ENCODE data around the gene NEB.

The NEB gene

DNA sequence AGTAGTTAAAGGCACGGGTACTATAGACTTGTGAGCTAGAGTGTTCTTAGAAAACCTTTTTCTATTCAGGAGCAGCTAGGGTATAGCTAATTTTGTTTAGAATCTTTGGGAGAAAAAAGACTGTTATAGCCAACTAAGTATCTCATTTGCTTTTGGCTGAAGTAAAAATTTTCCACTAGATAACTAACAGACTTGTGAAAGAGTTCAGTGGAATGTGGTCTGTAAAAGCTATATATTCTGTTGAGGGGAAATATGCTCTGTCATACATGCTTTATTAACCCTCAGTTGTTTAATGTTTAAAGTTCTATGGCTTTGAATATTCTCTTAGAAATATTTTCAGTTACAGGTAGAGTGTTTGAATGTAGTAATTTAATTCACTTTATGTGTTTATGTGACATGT lies 274.9 kb downstream of the NEB start:
- WGBS (ENCODE audit: extremely low coverage, insufficient coverage, low lambda C conversion rate) = no CpG with 5 or more reads among the region's 1 CpG
- no peak overlapping the region for H4K8ac ChIP-seq (ENCODE audit: low read depth, low read length)
- no peak overlapping the region for H2BK5ac ChIP-seq (ENCODE audit: low read length)
- H2BK120ac ChIP-seq (ENCODE audit: low read depth, low read length) = no peak overlapping the region
- no peak overlapping the region for H3K9ac ChIP-seq (ENCODE audit: low read length)
- no peaks in the 10 kb centered on the region for H3K27me3 ChIP-seq (ENCODE audit: insufficient read depth, low read length, poor library complexity)
- no peak for DNase-seq
- no peak overlapping the region for H3K56ac ChIP-seq (ENCODE audit: low read length)
- H3K4me1 ChIP-seq (ENCODE audit: control insufficient read depth, low read depth, low read length) = no peaks in the 10 kb centered on the region
- H2AK5ac ChIP-seq (ENCODE audit: low read length) = no peak overlapping the region
- no peak overlapping the region for H3K4me3 ChIP-seq (ENCODE audit: low read length)
- no peak overlapping the region for H2BK15ac ChIP-seq (replicated peaks; ENCODE audit: low read depth)
- peaks cover 5% of the 10 kb centered on the region for H3K36me3 ChIP-seq (ENCODE audit: control insufficient read depth, insufficient read depth, low read length)
- H3K23ac ChIP-seq (ENCODE audit: low read length) = no peak overlapping the region
- H4K5ac ChIP-seq (ENCODE audit: low read length) = no peak overlapping the region
- H3K4me2 ChIP-seq (ENCODE audit: low read length) = no peak overlapping the region
- no peak overlapping the region for H3K27ac ChIP-seq (ENCODE audit: low read depth, low read length)
- no peaks in the 10 kb centered on the region for H3K79me2 ChIP-seq (ENCODE audit: control insufficient read depth, insufficient read depth, low read length)
- H3K4ac ChIP-seq (ENCODE audit: low read depth, low read length) = no peak overlapping the region
- H3K18ac ChIP-seq (ENCODE audit: low read length) = no peak overlapping the region
- H3K79me1 ChIP-seq (ENCODE audit: low read length) = no peaks in the 10 kb centered on the region

- Histone ChIP-seq H3K79me2 (ENCODE audit: control insufficient read depth, insufficient read depth, low read length) (no peaks in the 10 kb centered on the region), H3K4ac (ENCODE audit: low read depth, low read length) (no peak overlapping the region), H3K36me3 (ENCODE audit: control insufficient read depth, insufficient read depth, low read length) (peaks cover 1% of the 10 kb centered on the region), H3K27me3 (ENCODE audit: insufficient read depth, low read length, poor library complexity) (no peaks in the 10 kb centered on the region), H3K18ac (ENCODE audit: low read length) (no peak overlapping the region), H2BK15ac (replicated peaks; ENCODE audit: low read depth) (no peak overlapping the region), H3K23ac (ENCODE audit: low read length) (no peak overlapping the region), H2BK5ac (ENCODE audit: low read length) (no peak overlapping the region), H3K4me3 (ENCODE audit: low read length) (no peak overlapping the region), H2AK5ac (ENCODE audit: low read length) (no peak overlapping the region), H3K4me2 (ENCODE audit: low read length) (no peak overlapping the region), H3K4me1 (ENCODE audit: control insufficient read depth, low read depth, low read length) (no peaks in the 10 kb centered on the region), H3K9ac (ENCODE audit: low read length) (no peak overlapping the region), H3K27ac (ENCODE audit: low read depth, low read length) (no peak overlapping the region), H4K5ac (ENCODE audit: low read length) (no peak overlapping the region), H3K56ac (ENCODE audit: low read length) (no peak overlapping the region), H3K79me1 (ENCODE audit: low read length) (no peaks in the 10 kb centered on the region), H2BK120ac (ENCODE audit: low read depth, low read length) (no peak overlapping the region), H4K8ac (ENCODE audit: low read depth, low read length) (no peak overlapping the region)
- DNase-seq = no peak
- no CpG with 5 or more reads among the region's 13 CpGs for WGBS (ENCODE audit: extremely low coverage, insufficient coverage, low lambda C conversion rate)
Measured at GRCh38 chr2:151439127-151439526, 295.1 kb downstream of the NEB start.

DNA sequence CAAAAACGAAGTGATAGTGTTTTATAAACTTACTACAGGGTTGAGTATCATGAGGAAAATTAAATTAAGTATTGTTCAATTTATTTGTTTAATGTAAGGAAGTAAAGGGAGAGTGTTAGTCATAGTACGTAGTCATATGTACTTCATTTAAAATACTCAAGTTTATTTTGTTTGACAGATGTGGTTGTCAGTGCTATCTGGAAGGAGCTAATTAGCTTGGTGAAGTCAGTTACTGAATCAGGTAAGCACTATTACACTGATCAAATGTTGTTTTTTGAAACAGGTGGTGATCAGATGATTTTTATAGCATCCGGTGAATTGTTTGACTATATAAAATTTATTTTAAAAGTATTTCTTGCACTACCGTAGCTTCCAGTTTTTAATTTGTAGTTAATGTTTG lies 295.8 kb downstream of the NEB start:
- H2BK120ac ChIP-seq (ENCODE audit: low read depth, low read length) = no peak overlapping the region
- H3K4me2 ChIP-seq (ENCODE audit: low read length) = no peak overlapping the region
- no peak overlapping the region for H3K4ac ChIP-seq (ENCODE audit: low read depth, low read length)
- H4K8ac ChIP-seq (ENCODE audit: low read depth, low read length) = no peak overlapping the region
- H3K27me3 ChIP-seq (ENCODE audit: insufficient read depth, low read length, poor library complexity) = no peaks in the 10 kb centered on the region
- no peak for DNase-seq
- no peak overlapping the region for H3K23ac ChIP-seq (ENCODE audit: low read length)
- no peaks in the 10 kb centered on the region for H3K79me2 ChIP-seq (ENCODE audit: control insufficient read depth, insufficient read depth, low read length)
- H3K9ac ChIP-seq (ENCODE audit: low read length) = no peak overlapping the region
- no peaks in the 10 kb centered on the region for H3K79me1 ChIP-seq (ENCODE audit: low read length)
- H2AK5ac ChIP-seq (ENCODE audit: low read length) = no peak overlapping the region
- no peak overlapping the region for H2BK5ac ChIP-seq (ENCODE audit: low read length)
- peaks cover 1% of the 10 kb centered on the region for H3K36me3 ChIP-seq (ENCODE audit: control insufficient read depth, insufficient read depth, low read length)
- H3K4me3 ChIP-seq (ENCODE audit: low read length) = no peak overlapping the region
- no peak overlapping the region for H4K5ac ChIP-seq (ENCODE audit: low read length)
- 100% methylated on average over 1 of the region's 4 CpGs for whole genome bisulfite sequencing (ENCODE audit: extremely low coverage, insufficient coverage, low lambda C conversion rate)
- no peak overlapping the region for H3K27ac ChIP-seq (ENCODE audit: low read depth, low read length)
- H3K4me1 ChIP-seq (ENCODE audit: control insufficient read depth, low read depth, low read length) = no peaks in the 10 kb centered on the region
- H3K56ac ChIP-seq (ENCODE audit: low read length) = no peak overlapping the region
- H3K18ac ChIP-seq (ENCODE audit: low read length) = no peak overlapping the region
- no peak overlapping the region for H2BK15ac ChIP-seq (replicated peaks; ENCODE audit: low read depth)

DNA sequence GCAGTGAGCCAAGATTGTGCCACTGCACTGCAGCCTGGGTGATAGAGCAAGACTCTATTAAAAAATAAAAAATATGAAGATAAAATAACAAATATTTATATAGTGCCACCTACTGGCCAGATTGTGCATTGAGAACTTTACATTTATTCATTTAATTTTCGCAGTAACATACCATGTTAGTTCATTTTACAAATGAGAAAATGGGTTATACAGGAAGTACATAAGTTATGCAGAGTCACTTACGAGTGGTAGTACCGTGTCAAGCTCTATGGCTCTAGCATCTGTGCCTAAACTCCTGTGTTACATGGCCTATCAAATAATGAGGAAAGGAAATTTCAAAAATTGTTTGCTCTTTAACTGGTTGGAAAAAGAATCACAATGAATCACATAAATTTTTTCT lies 296.6 kb downstream of the NEB start:
- H3K9ac ChIP-seq (ENCODE audit: low read length) = no peak overlapping the region
- DNase-seq = peak; percentile 4
- no peaks in the 10 kb centered on the region for H3K4me1 ChIP-seq (ENCODE audit: control insufficient read depth, low read depth, low read length)
- no peak overlapping the region for H4K5ac ChIP-seq (ENCODE audit: low read length)
- H3K27me3 ChIP-seq (ENCODE audit: insufficient read depth, low read length, poor library complexity) = no peaks in the 10 kb centered on the region
- no peak overlapping the region for H2BK5ac ChIP-seq (ENCODE audit: low read length)
- peaks cover 1% of the 10 kb centered on the region for H3K36me3 ChIP-seq (ENCODE audit: control insufficient read depth, insufficient read depth, low read length)
- H2BK15ac ChIP-seq (replicated peaks; ENCODE audit: low read depth) = no peak overlapping the region
- H4K8ac ChIP-seq (ENCODE audit: low read depth, low read length) = no peak overlapping the region
- no peak overlapping the region for H2BK120ac ChIP-seq (ENCODE audit: low read depth, low read length)
- H3K27ac ChIP-seq (ENCODE audit: low read depth, low read length) = no peak overlapping the region
- H3K79me1 ChIP-seq (ENCODE audit: low read length) = no peaks in the 10 kb centered on the region
- H3K18ac ChIP-seq (ENCODE audit: low read length) = no peak overlapping the region
- no peak overlapping the region for H3K4me2 ChIP-seq (ENCODE audit: low read length)
- H3K4ac ChIP-seq (ENCODE audit: low read depth, low read length) = no peak overlapping the region
- H3K23ac ChIP-seq (ENCODE audit: low read length) = no peak overlapping the region
- no peak overlapping the region for H3K56ac ChIP-seq (ENCODE audit: low read length)
- H2AK5ac ChIP-seq (ENCODE audit: low read length) = no peak overlapping the region
- H3K79me2 ChIP-seq (ENCODE audit: control insufficient read depth, insufficient read depth, low read length) = no peaks in the 10 kb centered on the region
- no peak overlapping the region for H3K4me3 ChIP-seq (ENCODE audit: low read length)
- no CpG with 5 or more reads among the region's 3 CpGs for WGBS (ENCODE audit: extremely low coverage, insufficient coverage, low lambda C conversion rate)

All from mesendoderm (in vitro differentiated cells).